T47D (cell line): ENCODE results near the gene HMX3.

ENCODE experiments used
- DNase-seq, 2 experiments: peaks; one replicate each; pipeline versions ENCODE4 v3.0.0 to v3.0.0-alpha.2; 2011 to 2012; ENCODE audit warnings: low read depth in 1 of 2, low spot score in 1 of 2
- JUND ChIP-seq: IDR thresholded peaks from 2 replicates; pipeline ENCODE4 v1.6.1; 2012; ENCODE audit warnings: low read depth
- in situ Hi-C: cut with HindIII; loops from 2 replicates; pipeline ENCODE4 v1.10.0; 2016; ENCODE audit warnings: low sequenced_read_pairs, low pct_unique_long_range_greater_than_20kb

HMX3 gene

DNA sequence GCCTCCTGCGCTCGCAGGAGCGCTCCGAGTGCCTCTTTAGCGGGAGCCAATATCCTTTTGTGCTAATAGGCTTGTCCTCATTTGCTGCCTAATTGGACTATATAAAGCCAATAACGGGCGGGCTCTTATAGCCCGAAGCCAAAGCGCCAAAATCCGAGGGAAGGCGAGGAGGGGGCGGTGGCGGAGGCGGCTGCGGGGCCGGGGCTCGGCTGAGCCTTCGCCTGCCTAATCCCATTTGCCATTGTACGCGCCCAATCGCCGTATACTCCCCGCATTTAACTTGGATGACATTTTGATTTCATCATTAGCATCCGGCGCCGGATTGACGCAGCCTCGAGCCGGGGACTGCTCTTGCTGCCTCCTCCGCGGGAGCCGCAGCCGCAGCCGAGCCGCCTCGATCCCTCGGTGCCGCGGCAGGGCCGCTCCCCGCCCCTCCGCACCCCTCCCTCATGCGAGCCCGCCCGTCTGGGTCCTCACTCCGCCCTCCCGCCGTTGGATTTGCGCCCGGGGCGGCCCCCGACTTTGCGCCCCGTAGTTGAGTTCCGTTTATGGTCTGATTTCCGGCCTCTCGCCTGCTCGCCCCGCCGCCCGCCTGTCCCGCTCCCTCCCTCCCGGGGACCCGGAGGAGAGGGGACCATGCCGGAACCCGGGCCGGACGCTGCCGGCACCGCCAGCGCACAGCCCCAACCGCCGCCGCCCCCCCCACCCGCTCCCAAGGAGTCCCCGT is at the start of gene HMX3:
TSS of gene HMX3 (plus strand) at position 556 of the 727 bp plus-strand sequence. CDS start at position 637, 81 bp downstream.
- DNase-seq = no peak
- in situ Hi-C loops = no loop called here
- no peak for TF ChIP-seq JUND

DNA sequence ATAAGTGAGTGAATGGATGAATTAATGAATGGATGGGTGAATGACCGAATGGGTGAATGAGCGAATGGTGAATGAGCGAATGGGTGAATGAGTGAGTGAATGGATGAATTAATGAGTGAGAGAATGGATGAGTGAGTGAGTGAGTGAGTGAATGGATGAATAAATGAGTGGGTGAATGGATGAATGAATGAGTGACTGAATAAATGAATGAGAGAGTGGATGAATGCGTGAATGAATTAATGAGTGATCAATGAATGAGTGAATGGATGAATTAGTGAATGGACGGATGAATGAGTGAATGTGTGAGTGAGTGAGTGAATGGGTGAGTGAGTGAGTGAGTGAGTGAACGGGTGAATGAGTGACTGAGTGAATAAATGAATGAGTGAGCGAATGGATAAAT is 49.5 kb upstream of the HMX3 start:
- TF ChIP-seq JUND = no peak
- DNase-seq = no peak
- in situ Hi-C loops = no loop called here

- TF ChIP-seq JUND = no peak
- DNase-seq = no peak
- in situ Hi-C loops = no loop called here
Observed at GRCh38 chr10:123087348-123087747, 48.4 kb upstream of the HMX3 start.

GRCh38 chr10:123087786-123088185 is 48.0 kb upstream of the HMX3 start:
- TF ChIP-seq JUND = no peak
- in situ Hi-C loops = no loop called here
- no peak for DNase-seq

GRCh38 chr10:123092635-123093414 is 42.9 kb upstream of the HMX3 start:
- no peak for DNase-seq
- no peak for TF ChIP-seq JUND
- in situ Hi-C loops = no loop called here

- no peak for TF ChIP-seq JUND
- no peak for DNase-seq
- in situ Hi-C loops = no loop called here
Observed at GRCh38 chr10:123093489-123093888, 42.3 kb upstream of the HMX3 start.

DNA sequence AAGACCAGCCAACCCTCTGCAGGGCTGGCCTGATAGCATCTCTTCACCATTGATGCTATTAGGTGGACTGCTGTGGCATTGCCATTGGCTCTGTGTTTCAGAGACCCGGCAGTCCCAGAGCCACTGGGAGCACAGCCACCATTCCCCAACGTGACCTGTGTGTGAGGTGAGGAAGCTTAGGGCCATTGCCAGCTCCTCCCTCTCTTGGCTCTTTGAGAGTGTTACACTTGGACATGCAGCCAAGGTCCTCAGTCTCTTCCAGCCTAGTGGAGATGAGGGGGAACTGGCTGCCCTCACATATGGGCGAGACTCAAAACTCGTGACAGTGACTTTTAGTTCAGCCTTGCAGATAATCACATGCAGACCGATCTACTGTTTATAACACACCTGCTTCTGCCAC is 39.3 kb upstream of the HMX3 start:
- no peak for TF ChIP-seq JUND
- no peak for DNase-seq
- in situ Hi-C loops = no loop called here

DNA sequence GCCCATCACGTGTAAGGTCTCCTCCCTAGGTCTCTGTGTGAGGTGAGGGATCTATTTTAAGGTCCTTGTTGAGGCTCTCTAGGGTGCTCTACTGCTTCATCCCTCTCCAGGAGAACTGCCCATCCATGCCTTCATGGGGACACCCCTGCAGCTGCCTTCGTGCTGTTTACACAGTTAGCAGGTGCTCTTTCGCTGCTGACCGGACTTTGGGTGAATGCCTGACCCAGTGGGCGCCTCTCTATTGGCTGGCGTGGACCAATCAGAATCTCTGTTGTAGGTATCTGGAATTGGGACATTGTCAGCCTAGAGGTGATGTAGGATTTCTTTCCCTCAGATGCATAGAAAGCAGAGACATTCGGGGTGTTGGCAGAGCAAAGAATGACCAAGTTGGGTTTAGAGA is 38.7 kb upstream of the HMX3 start:
- TF ChIP-seq JUND = no peak
- DNase-seq = no peak
- in situ Hi-C loops = no loop called here

- no peak for DNase-seq
- in situ Hi-C loops = no loop called here
Observed at GRCh38 chr10:123100030-123100762, 35.6 kb upstream of the HMX3 start.

GRCh38 chr10:123101872-123102271 is 33.9 kb upstream of the HMX3 start:
- in situ Hi-C loops = no loop called here
- DNase-seq = no peak
- no peak for TF ChIP-seq JUND

More at GRCh38 chr10:123100030-123100762, 35.6 kb upstream of the HMX3 start:
- TF ChIP-seq JUND = no peak

- TF ChIP-seq JUND = no peak
- no peak for DNase-seq
- in situ Hi-C loops = no loop called here
Observed at GRCh38 chr10:123102673-123103072, 33.1 kb upstream of the HMX3 start.

GRCh38 chr10:123103944-123104343 is 31.8 kb upstream of the HMX3 start:
- no peak for TF ChIP-seq JUND
- in situ Hi-C loops = no loop called here
- no peak for DNase-seq

- no peak for TF ChIP-seq JUND
- in situ Hi-C loops = no loop called here
- DNase-seq = peak in 1 of 2 experiments; percentile 12
Observed at GRCh38 chr10:123109466-123109865, 26.3 kb upstream of the HMX3 start.
